Measurements from ENCODE around the gene TCEANC2. TPM values are rescaled to one million over a fixed set of nuclear protein-coding genes. Genes with fewer than 3 reads are reported as not detected.

The TCEANC2 gene
- polyA plus RNA-seq, 3 donors, result 7.2 to 10.0 (median 9.2) TPM

GRCh38 chr1:54110996-54111395 lies 57.6 kb downstream of the TCEANC2 start:
- DNase-seq, result no peak

- DNase-seq, result no peak
These were observed 58.2 kb downstream of the TCEANC2 start for GRCh38 chr1:54111624-54112023.

- DNase-seq, result no peak
These were observed 58.6 kb downstream of the TCEANC2 start for GRCh38 chr1:54112027-54112426.

- no peak for DNase-seq
These were observed 59.4 kb downstream of the TCEANC2 start for GRCh38 chr1:54112705-54113368.

GRCh38 chr1:54114001-54114400 lies 60.6 kb downstream of the TCEANC2 start:
- no peak for DNase-seq

- no peak for DNase-seq
These were observed 61.5 kb downstream of the TCEANC2 start for GRCh38 chr1:54114955-54115354.

GRCh38 chr1:54115520-54115919 lies 62.1 kb downstream of the TCEANC2 start:
- no peak for DNase-seq

- DNase-seq, result no peak
These were observed 64.6 kb downstream of the TCEANC2 start for GRCh38 chr1:54117815-54118563.

GRCh38 chr1:54118704-54119103 lies 65.3 kb downstream of the TCEANC2 start:
- DNase-seq, result no peak

GRCh38 chr1:54120018-54120697 lies 66.8 kb downstream of the TCEANC2 start:
- DNase-seq, result no peak

- DNase-seq, result no peak
These were observed 67.5 kb downstream of the TCEANC2 start for GRCh38 chr1:54120698-54121481.

GRCh38 chr1:54121482-54122134 lies 68.2 kb downstream of the TCEANC2 start:
- DNase-seq, result peak; percentile 76

- DNase-seq, result no peak
These were observed 68.8 kb downstream of the TCEANC2 start for GRCh38 chr1:54122135-54122751.

GRCh38 chr1:54122992-54123391 lies 69.6 kb downstream of the TCEANC2 start:
- DNase-seq, result no peak

- no peak for DNase-seq
These were observed 71.1 kb downstream of the TCEANC2 start for GRCh38 chr1:54124472-54124871.

- no peak for DNase-seq
These were observed 71.5 kb downstream of the TCEANC2 start for GRCh38 chr1:54124906-54125305.

- no peak for DNase-seq
These were observed 72.1 kb downstream of the TCEANC2 start for GRCh38 chr1:54125386-54126070.

- DNase-seq, result no peak
These were observed 72.9 kb downstream of the TCEANC2 start for GRCh38 chr1:54126271-54126815.

GRCh38 chr1:54127594-54128300 lies 74.3 kb downstream of the TCEANC2 start:
- DNase-seq, result no peak

- DNase-seq, result no peak
These were observed 76.5 kb downstream of the TCEANC2 start for GRCh38 chr1:54129858-54130257.
